ENCODE data around the gene TCF7L1.
"Not testable (repeated sequence)": the region's sequence is repeated elsewhere in the genome, so short reads cannot be mapped to it uniquely, and the experiment has no call there.

- not testable (repeated sequence) for TF ChIP-seq CTCF (IDR thresholded peaks at IDR 0.05; ENCODE audit: low read length); EZH2 (IDR thresholded peaks at IDR 0.05; ENCODE audit: borderline replicate concordance, low read length)
Observed at GRCh38 chr2:85126462-85126861, 6.7 kb upstream of the TCF7L1 start.

Measured in OCI-LY1 (cell line).